ENCODE results near the gene C4orf54.

C4orf54 gene

DNA sequence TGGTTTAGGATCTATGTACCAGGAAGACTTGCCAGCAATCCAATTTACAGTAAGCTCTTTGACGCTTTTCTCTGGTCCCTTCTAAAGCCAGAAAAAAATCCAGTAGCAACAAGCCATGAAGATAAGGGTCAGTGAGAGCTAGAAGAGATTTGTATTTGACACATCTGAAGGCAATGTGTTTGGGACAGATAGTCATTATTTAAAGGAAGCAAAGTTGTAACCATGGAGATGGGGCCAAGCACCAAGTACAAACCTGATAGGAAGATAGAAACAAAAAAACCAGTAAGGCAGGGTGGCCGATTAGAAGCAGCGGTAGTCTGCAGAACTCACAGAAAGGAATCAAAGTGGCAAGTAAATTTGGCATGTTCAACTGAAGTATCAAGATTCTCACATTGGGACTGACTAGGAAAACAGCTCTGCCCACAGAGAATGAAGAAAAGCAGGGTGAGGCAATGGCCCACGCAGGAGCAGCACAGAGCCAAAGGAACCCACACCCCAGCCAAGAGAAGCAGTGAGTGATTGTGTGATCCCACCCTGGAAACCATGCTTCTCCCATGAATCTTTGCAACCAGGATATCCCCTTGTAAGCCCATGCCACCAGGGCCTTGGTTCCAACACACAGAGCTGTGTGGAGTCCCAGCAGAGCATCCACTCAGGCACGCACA is 12.9 kb upstream of the C4orf54 start:
- H3K9ac ChIP-seq (ENCODE audit: low read depth, low read length), result no peak overlapping the region
- no peaks in the 10 kb centered on the region for H3K4me1 ChIP-seq (ENCODE audit: control insufficient read depth, insufficient read depth, low read length)
- no peaks in the 10 kb centered on the region for H3K27me3 ChIP-seq (ENCODE audit: control insufficient read depth, insufficient read depth, low read length)
- H3K27ac ChIP-seq (ENCODE audit: low read depth, low read length), result no peak overlapping the region
- H3K36me3 ChIP-seq (ENCODE audit: control insufficient read depth, insufficient read depth, low read length), result no peaks in the 10 kb centered on the region
- no peaks in the 10 kb centered on the region for H3K9me3 ChIP-seq (ENCODE audit: control insufficient read depth, insufficient read depth, low read length)
- no peak overlapping the region for H3K4me3 ChIP-seq (ENCODE audit: low read depth, low read length)

DNA sequence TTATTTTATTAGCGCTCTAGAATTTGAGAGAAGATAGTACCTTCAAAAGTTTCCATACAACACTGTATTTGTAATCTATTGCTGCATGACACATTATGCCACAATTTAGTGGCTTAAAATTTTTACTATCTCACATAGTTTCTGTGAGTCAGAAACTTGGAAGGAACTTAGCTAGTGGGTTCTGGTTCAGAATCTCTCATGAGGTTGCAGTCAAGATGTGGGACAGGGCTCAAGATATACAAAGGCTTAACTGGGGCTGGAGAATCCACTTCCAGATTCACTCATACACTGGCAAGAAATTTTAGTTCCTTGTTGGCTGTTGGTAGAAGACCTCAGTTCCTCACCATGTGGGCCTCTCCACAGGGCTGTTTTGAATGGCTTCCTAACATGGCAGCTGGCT is 11.5 kb upstream of the C4orf54 start:
- H3K4me1 ChIP-seq (ENCODE audit: control insufficient read depth, insufficient read depth, low read length), result no peaks in the 10 kb centered on the region
- H3K27me3 ChIP-seq (ENCODE audit: control insufficient read depth, insufficient read depth, low read length), result no peaks in the 10 kb centered on the region
- no peaks in the 10 kb centered on the region for H3K9me3 ChIP-seq (ENCODE audit: control insufficient read depth, insufficient read depth, low read length)
- no peak overlapping the region for H3K27ac ChIP-seq (ENCODE audit: low read depth, low read length)
- no peak overlapping the region for H3K4me3 ChIP-seq (ENCODE audit: low read depth, low read length)
- no peak overlapping the region for H3K9ac ChIP-seq (ENCODE audit: low read depth, low read length)
- no peaks in the 10 kb centered on the region for H3K36me3 ChIP-seq (ENCODE audit: control insufficient read depth, insufficient read depth, low read length)

DNA sequence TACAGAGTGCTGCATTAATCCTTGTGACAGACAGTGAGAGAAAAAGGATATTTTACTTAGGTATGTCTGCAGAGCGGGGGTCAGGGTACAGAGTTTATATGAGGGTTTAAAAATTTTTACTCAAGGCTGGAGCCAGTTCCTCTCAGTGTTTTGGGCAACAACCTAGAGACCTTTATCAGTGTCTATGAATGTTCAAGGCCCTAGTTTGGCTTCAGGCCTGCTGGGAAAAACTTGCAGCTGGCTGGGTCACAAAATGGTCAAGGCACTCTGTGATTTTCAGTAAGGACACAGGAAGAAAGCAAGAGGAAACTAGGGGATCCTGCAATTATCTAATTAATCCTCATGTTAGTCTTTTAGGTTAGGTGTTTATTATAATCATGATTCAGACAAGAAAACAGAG is 10.8 kb upstream of the C4orf54 start:
- Histone ChIP-seq H3K27me3 (ENCODE audit: control insufficient read depth, insufficient read depth, low read length) (no peaks in the 10 kb centered on the region), H3K4me1 (ENCODE audit: control insufficient read depth, insufficient read depth, low read length) (no peaks in the 10 kb centered on the region), H3K27ac (ENCODE audit: low read depth, low read length) (no peak overlapping the region), H3K36me3 (ENCODE audit: control insufficient read depth, insufficient read depth, low read length) (no peaks in the 10 kb centered on the region), H3K4me3 (ENCODE audit: low read depth, low read length) (no peak overlapping the region), H3K9ac (ENCODE audit: low read depth, low read length) (no peak overlapping the region), H3K9me3 (ENCODE audit: control insufficient read depth, insufficient read depth, low read length) (no peaks in the 10 kb centered on the region)

DNA sequence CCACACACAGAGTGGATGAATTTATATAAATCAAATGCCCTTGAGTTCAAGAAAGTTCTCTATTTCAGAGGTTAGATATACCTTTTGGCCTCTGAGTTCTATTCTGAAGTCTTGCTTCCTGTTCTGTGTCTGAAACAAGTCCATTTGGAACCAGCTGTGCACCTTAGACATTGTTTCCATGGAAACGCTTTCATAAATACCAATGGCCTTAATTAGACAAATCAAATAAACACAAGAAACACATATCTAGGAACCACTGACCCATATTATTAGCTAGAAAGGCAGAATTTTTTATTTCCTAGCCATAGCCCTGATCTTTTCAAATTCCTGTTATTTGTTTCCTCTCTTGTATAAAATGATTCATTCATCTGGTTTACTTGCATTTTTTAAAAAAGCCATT is 8.4 kb upstream of the C4orf54 start:
- H3K4me3 ChIP-seq (ENCODE audit: low read depth, low read length), result no peak overlapping the region
- no peaks in the 10 kb centered on the region for H3K36me3 ChIP-seq (ENCODE audit: control insufficient read depth, insufficient read depth, low read length)
- no peaks in the 10 kb centered on the region for H3K27me3 ChIP-seq (ENCODE audit: control insufficient read depth, insufficient read depth, low read length)
- H3K4me1 ChIP-seq (ENCODE audit: control insufficient read depth, insufficient read depth, low read length), result no peaks in the 10 kb centered on the region
- no peak overlapping the region for H3K9ac ChIP-seq (ENCODE audit: low read depth, low read length)
- H3K9me3 ChIP-seq (ENCODE audit: control insufficient read depth, insufficient read depth, low read length), result no peaks in the 10 kb centered on the region
- H3K27ac ChIP-seq (ENCODE audit: low read depth, low read length), result no peak overlapping the region

DNA sequence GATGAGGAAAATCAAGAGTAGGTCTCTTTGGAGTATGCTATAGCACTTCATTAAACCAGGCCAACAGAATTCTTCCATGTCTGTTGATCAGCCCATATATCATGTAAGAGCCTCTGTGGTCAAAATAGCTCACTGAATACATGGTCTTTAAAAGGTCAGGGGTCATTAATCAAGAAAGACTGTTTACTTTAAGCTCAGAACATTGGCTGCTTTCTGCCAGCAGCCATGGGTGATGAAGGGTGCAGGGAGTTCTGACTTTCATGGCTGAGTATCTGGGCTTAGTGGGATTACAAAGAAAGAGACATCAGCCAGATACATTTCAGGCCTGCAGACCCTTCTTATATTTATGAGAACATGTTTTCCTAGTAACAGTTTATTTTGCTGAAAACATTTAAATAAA is 7.1 kb upstream of the C4orf54 start:
- H3K27ac ChIP-seq (ENCODE audit: low read depth, low read length), result no peak overlapping the region
- no peaks in the 10 kb centered on the region for H3K9me3 ChIP-seq (ENCODE audit: control insufficient read depth, insufficient read depth, low read length)
- no peaks in the 10 kb centered on the region for H3K27me3 ChIP-seq (ENCODE audit: control insufficient read depth, insufficient read depth, low read length)
- H3K9ac ChIP-seq (ENCODE audit: low read depth, low read length), result no peak overlapping the region
- H3K4me1 ChIP-seq (ENCODE audit: control insufficient read depth, insufficient read depth, low read length), result no peaks in the 10 kb centered on the region
- no peak overlapping the region for H3K4me3 ChIP-seq (ENCODE audit: low read depth, low read length)
- no peaks in the 10 kb centered on the region for H3K36me3 ChIP-seq (ENCODE audit: control insufficient read depth, insufficient read depth, low read length)

DNA sequence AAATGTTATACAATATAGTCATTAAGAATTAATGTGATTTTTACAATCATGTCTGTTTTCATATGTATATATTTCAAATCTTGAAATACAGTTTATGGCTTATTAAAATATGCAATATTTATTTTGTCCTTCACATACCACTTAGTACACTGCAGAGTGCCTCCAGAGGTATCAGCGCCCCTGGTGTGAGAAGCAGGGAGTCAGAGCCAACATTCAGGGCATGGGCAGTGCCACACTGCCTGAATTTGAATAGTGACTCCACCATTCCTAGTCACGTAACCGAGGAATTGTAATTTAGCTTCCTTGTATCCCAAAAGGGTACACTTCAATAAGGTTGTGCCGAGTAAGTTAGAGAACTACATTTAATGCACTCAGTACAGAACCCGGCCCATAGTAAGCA is 4.3 kb upstream of the C4orf54 start:
- H3K27me3 ChIP-seq (ENCODE audit: control insufficient read depth, insufficient read depth, low read length), result no peaks in the 10 kb centered on the region
- H3K9ac ChIP-seq (ENCODE audit: low read depth, low read length), result no peak overlapping the region

DNA sequence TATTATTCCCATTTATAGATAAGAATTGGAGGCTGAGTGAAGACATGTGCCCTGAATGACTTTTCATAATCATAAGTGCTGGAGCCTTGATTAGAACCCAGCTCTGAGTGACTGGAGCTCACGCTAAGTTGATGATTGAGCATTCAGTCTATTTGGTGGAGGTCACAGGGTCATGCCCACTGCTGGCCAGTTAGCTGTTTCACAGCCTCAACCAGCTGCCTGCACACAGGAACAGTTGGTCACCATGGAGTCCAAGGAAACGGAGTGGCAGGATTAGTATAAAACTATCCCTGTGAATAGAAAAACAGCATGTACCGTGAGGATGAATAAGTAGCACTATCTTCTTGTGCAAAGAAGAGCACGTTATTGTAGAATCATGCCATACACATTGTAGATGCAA is 1.0 kb upstream of the C4orf54 start:
- Histone ChIP-seq H3K27me3 (ENCODE audit: control insufficient read depth, insufficient read depth, low read length) (no peaks in the 10 kb centered on the region), H3K27ac (ENCODE audit: low read depth, low read length) (no peak overlapping the region), H3K9me3 (ENCODE audit: control insufficient read depth, insufficient read depth, low read length) (no peaks in the 10 kb centered on the region), H3K4me1 (ENCODE audit: control insufficient read depth, insufficient read depth, low read length) (no peaks in the 10 kb centered on the region), H3K9ac (ENCODE audit: low read depth, low read length) (no peak overlapping the region), H3K36me3 (ENCODE audit: control insufficient read depth, insufficient read depth, low read length) (no peaks in the 10 kb centered on the region), H3K4me3 (ENCODE audit: low read depth, low read length) (no peak overlapping the region)

More for the DNA sequence above, 4.3 kb upstream of the C4orf54 start:
- no peaks in the 10 kb centered on the region for H3K4me1 ChIP-seq (ENCODE audit: control insufficient read depth, insufficient read depth, low read length)
- no peaks in the 10 kb centered on the region for H3K9me3 ChIP-seq (ENCODE audit: control insufficient read depth, insufficient read depth, low read length)
- H3K36me3 ChIP-seq (ENCODE audit: control insufficient read depth, insufficient read depth, low read length), result no peaks in the 10 kb centered on the region
- H3K27ac ChIP-seq (ENCODE audit: low read depth, low read length), result no peak overlapping the region
- no peak overlapping the region for H3K4me3 ChIP-seq (ENCODE audit: low read depth, low read length)

DNA sequence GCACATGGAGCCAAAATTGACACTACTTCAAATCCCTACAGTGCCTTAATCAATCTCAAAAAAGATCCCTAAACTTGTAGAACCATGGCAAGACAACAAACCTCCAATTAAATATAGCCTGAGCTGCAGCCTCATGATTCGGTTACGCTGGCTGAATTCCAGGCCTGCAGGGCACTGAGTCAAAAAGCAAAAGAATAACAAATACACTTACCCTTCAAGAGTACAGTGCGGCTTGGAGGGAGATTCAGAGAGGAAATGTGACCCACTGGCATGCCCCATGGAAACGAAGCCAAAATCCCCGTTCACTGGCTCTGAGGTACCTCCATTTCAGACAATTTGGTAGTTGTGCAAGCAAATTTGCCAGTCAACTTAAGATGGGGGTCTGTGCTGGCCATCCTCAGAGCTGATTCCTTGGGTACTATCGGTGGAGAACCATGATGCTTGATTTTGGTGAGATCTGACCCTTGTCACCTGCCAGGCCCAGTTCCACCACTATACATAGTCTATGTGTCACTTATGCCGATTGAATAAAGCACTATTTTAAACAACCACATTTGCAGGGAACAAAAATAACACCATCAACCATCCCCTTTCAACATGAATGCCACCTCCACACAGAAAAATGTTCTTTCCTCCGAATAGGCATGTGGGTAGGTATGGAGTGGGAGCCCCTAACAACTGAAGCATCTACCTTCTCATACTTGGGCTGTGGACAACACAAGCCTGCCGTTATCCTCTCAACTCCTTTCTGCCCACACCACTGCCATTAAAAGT is 2.1 kb downstream of the C4orf54 start:
- H3K4me1 ChIP-seq (ENCODE audit: control insufficient read depth, insufficient read depth, low read length), result no peaks in the 10 kb centered on the region
- no peak overlapping the region for H3K4me3 ChIP-seq (ENCODE audit: low read depth, low read length)
- no peak overlapping the region for H3K27ac ChIP-seq (ENCODE audit: low read depth, low read length)
- H3K9me3 ChIP-seq (ENCODE audit: control insufficient read depth, insufficient read depth, low read length), result no peaks in the 10 kb centered on the region
- no peak overlapping the region for H3K9ac ChIP-seq (ENCODE audit: low read depth, low read length)
- H3K36me3 ChIP-seq (ENCODE audit: control insufficient read depth, insufficient read depth, low read length), result no peaks in the 10 kb centered on the region
- H3K27me3 ChIP-seq (ENCODE audit: control insufficient read depth, insufficient read depth, low read length), result no peaks in the 10 kb centered on the region

DNA sequence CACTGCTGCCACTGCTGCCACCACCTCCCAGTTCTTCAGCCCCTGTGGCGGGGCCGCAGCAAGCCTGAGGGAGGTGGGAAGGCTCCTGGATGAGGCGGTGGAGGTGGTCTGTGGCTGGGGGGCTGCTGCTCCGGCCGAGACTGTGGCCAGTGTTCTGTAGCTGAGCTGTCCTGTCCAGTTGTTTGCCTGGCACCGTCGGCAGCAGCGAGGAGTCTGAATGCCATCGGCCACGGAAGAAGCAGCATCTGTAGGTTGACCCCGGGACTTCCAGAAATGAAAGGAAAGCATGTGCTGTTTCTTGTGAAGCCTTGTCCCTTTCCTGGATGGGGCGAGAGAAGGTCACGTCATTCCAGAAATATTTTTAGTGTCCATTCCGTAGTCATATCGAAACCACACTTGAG is 3.3 kb downstream of the C4orf54 start:
- no peaks in the 10 kb centered on the region for H3K9me3 ChIP-seq (ENCODE audit: control insufficient read depth, insufficient read depth, low read length)
- no peak overlapping the region for H3K4me3 ChIP-seq (ENCODE audit: low read depth, low read length)
- H3K9ac ChIP-seq (ENCODE audit: low read depth, low read length), result no peak overlapping the region
- H3K27me3 ChIP-seq (ENCODE audit: control insufficient read depth, insufficient read depth, low read length), result no peaks in the 10 kb centered on the region
- H3K36me3 ChIP-seq (ENCODE audit: control insufficient read depth, insufficient read depth, low read length), result no peaks in the 10 kb centered on the region
- H3K27ac ChIP-seq (ENCODE audit: low read depth, low read length), result no peak overlapping the region
- H3K4me1 ChIP-seq (ENCODE audit: control insufficient read depth, insufficient read depth, low read length), result no peaks in the 10 kb centered on the region

DNA sequence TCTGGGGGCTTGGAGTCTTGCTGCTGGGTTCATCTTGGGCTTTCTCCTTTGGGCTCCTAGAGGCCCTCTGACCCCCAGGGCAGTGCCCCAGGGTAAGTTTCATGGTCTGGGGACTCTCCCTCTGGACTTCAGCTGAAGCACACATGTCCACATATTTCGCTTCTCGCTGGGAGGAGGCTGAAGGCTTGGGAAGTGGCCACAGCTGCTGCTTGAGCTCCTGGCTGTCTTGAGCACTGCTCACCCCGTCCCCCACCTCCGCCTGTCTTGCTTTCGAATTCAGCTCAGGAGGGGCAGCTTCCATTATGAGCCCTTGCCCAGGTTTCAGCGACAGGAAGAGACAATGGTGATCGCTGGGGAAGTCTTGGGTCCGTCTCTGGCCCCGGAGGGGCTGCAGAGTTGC is 3.7 kb downstream of the C4orf54 start:
- Histone ChIP-seq H3K4me3 (ENCODE audit: low read depth, low read length) (no peak overlapping the region), H3K4me1 (ENCODE audit: control insufficient read depth, insufficient read depth, low read length) (no peaks in the 10 kb centered on the region), H3K27me3 (ENCODE audit: control insufficient read depth, insufficient read depth, low read length) (no peaks in the 10 kb centered on the region), H3K36me3 (ENCODE audit: control insufficient read depth, insufficient read depth, low read length) (no peaks in the 10 kb centered on the region), H3K27ac (ENCODE audit: low read depth, low read length) (no peak overlapping the region), H3K9ac (ENCODE audit: low read depth, low read length) (no peak overlapping the region), H3K9me3 (ENCODE audit: control insufficient read depth, insufficient read depth, low read length) (no peaks in the 10 kb centered on the region)

DNA sequence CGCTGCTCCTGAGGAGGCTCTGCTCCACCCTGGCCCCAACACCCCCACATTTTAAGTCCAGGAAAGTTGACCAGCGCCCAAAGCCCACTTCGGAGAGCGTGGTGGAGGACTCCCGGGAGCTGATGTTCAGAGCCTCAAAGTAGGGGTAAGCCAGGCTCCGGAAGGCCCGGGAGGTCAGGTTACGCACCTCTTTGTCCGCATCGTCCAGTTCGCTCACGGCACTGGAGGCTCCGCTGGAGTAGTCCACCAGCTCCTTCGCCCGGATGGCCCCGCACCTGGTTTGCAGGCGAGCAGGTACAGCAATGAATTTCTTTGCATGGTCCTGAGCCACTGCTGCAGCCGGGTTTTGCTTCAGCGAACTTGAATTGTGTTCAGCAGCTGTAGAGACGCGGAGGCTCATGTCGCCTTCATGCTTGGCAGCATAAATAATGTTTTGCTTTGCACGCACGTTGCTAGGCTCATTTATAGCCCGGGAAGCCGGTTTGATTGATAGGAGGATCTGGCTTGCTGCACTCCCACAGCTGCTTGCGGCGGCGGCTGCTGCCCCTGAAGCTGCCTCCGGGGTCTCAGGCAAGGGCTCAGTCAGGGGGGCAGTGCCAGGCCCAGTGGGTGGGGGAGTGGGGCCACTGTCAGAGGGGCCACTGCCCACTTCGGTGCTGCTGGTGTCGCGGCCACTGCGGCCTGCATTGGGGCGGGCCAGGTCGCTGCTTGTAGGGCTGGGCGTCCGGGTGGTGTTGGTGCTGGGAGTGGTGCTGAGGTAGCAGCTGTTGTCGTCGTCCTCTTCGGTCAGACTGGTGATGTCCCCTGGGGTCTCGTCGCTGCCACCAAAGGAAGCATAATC is 4.8 kb downstream of the C4orf54 start:
- no peak overlapping the region for H3K27ac ChIP-seq (ENCODE audit: low read depth, low read length)
- no peaks in the 10 kb centered on the region for H3K9me3 ChIP-seq (ENCODE audit: control insufficient read depth, insufficient read depth, low read length)
- H3K9ac ChIP-seq (ENCODE audit: low read depth, low read length), result no peak overlapping the region
- H3K27me3 ChIP-seq (ENCODE audit: control insufficient read depth, insufficient read depth, low read length), result no peaks in the 10 kb centered on the region
- H3K4me1 ChIP-seq (ENCODE audit: control insufficient read depth, insufficient read depth, low read length), result no peaks in the 10 kb centered on the region
- H3K4me3 ChIP-seq (ENCODE audit: low read depth, low read length), result no peak overlapping the region
- no peaks in the 10 kb centered on the region for H3K36me3 ChIP-seq (ENCODE audit: control insufficient read depth, insufficient read depth, low read length)

All from HUES48 (cell line).